Activated CD4-positive, CD25-positive, alpha-beta regulatory T cell treated with anti-CD3 and anti-CD28 coated beads, Interleukin-2, amount 50 U/mL, for 72 hours (primary cell): ENCODE results near the gene DSCAML1.
"Not testable (repeated sequence)": the region's sequence is repeated elsewhere in the genome, so short reads cannot be mapped to it uniquely, and the experiment has no call there.

Experiments
- DNase-seq: peaks from one replicate; pipeline ENCODE4 v3.0.0; 2021

DSCAML1 gene

DNA sequence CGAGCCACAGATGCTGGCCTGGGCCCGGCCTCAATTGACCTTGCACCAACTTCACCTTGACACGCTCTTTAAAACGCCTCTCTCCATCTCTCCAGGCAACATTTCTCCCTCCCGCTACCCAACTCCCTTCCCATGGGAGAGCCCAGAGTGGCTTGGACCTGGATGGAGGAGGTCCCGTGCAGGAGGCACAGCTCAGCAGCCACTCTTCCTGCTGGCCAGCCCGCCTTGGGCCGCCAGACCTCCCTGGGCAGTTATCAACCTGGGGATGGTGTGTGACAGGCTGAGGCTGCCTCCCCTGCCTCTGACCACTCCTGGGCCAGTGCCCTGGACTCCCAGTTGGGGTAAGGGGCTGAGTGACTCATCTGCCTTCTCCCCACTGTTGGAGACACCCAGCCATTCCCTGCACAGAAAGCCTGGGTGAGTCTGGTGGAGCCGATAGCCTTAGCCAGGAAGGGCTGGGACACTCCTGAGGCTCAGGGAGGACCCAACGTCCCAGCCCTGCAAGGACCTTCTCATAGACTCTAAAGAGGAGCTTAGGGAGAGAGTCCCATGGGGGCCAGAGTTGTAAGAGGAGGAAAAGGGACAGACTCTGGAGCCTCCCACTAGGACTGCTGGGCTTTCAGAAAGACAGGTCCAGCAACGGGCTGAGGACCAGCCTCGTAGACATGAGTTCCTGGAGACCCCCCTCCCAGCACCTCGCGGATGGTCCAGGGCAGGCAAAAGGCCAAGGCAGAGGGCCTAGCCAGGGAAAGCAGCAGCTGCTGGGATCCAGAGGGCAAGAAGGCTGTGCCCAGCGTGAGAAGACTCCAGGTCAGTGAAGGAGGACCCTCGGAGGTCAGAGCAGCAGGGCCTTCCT is 337.7 kb downstream of the DSCAML1 start:
- DNase-seq = no peak

- peak; percentile 29 for DNase-seq
Observed at GRCh38 chr11:117458275-117459122, 338.5 kb downstream of the DSCAML1 start.

GRCh38 chr11:117457835-117458234 is 339.2 kb downstream of the DSCAML1 start:
- DNase-seq = no peak

DNA sequence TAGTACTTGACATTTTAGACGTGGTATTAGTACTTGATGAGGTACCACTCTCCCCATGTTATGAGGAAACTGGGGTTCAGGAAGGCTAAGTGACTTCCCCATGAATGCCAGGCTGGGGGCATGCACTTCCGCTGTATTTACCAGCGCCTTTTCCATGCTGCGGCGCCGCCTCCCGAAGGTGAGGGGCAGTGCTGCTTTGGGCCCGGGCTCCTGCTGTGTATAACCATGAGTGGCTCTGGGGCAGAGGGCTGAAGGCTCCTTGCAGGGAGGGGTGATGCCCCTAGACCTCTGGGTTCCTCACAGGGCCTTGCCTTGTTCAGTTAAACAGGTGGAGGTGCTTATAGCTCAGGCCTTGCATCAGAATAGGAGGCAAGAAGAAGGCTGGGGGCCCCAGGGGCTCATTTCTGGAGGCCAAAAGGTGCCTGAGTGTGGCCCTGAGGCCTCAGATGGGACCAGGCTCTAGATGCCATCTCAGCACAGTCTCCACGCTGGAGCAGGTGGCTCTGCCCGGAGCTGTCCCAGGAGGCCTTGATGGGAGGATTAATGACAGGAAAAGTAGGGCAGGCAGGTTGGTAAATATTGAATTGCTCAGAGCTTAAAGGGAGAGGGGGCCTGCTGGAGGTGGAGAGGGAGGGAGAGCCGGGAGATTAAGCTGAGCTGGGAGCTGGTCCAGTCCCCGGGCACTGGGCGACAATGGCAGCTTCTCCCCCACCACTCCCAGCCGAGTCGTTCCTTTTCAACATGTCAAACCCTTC is 339.8 kb downstream of the DSCAML1 start:
- no peak for DNase-seq

DNA sequence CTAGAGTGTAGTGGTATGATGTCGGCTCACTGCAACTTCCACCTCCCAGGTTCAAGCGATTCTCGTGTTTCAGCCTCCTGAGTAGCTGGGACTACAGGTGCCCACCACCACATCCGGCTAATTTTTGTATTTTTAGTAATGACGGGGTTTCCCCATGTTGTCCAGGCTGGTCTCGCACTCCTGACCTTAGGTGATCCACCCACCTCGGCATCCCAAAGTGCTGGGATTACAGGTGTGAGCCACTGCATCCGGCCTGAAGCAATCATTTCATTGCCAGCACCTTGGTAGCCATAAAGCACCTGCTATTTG is 340.3 kb downstream of the DSCAML1 start:
- DNase-seq = not testable (repeated sequence)

DNA sequence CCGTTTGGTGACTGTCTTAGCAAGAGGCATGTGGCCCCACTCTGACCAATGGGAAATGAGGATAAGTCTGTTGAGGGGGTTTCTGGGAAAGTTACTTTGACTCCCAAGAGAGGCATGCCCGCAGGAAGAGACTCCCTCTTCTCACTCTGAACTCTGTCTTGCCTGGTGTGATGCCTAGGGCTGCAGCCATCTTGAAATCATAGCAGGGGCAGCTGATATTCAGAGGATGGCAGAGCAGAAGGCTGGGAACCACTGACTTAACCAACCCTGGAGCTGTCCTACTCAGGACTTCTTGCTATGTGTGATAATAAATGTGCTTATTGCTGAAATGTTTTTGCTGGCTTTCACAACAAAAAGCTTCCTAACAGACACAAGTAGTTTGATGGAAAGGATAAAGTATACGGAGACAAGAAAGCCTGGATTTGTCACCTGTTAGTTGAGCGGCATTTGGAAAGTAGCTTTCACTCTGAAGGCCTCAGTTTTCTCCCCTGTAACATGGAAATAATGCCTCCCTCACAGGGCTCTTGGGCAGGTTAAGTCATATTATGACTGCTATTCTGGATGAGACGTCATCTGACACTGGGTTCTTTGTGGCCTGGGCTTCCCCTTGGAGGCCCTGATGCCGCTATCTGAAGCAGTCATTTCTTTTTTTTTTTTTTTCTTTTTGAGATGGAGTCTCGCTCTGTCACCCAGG is 340.8 kb downstream of the DSCAML1 start:
- no peak for DNase-seq

- DNase-seq = no peak
Observed at GRCh38 chr11:117454564-117454917, 342.5 kb downstream of the DSCAML1 start.

GRCh38 chr11:117453886-117454563 is 343.0 kb downstream of the DSCAML1 start:
- DNase-seq = no peak

- DNase-seq = no peak
Observed at GRCh38 chr11:117449111-117449693, 347.8 kb downstream of the DSCAML1 start.

GRCh38 chr11:117444711-117445658 is 352.0 kb downstream of the DSCAML1 start:
- no peak for DNase-seq

- DNase-seq = no peak
Observed at GRCh38 chr11:117444256-117444655, 352.8 kb downstream of the DSCAML1 start.

DNA sequence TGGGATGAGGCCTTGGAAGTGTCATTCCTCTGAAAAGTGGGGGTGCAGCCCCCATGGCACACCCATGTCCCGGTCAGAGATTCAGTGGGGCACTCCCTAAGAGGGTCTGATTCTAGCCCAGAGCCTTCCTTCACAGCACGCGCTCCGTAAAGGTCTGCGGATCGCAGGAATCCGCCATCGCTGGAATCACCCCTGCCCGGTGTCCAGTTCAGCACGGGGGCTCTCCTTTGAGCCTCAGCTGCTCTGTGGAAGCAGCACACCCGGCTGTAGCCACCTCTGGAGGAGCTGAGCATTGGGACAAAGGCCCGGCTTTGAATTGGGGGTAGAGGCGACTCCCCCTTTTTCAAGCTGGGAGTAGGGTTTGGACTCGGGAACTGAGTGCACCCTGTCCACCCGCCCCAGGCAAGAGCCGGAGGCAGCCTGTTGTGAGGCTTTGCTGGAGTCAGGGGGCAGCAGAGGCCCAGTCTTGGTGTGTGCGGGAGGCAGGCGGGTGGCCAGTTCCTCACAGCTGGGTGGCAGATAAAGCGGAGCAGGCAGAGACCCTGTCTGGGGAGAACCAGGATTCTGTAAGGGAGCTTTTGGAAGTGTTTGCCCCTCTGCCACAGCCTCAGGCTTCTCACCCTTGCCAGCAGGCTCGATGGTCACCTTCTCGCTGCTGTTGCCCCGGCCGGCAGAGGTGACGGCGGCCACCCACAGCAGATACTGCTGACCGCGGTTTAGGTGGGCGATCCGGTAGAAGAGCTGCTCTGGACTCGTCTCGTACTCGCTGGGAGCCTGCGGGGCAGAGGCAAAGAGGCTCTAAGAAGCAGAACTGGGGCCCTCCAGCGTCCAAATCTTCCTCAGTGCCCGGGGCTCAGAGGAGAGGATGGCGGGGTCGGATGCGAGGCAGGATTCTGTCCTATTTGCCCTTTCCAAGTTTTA is 353.5 kb downstream of the DSCAML1 start:
- DNase-seq = no peak

GRCh38 chr11:117442869-117443239 is 354.2 kb downstream of the DSCAML1 start:
- DNase-seq = no peak

GRCh38 chr11:117442049-117442868 is 354.8 kb downstream of the DSCAML1 start:
- no peak for DNase-seq

- no peak for DNase-seq
Observed at GRCh38 chr11:117441146-117441975, 355.7 kb downstream of the DSCAML1 start.

GRCh38 chr11:117440258-117440657 is 356.8 kb downstream of the DSCAML1 start:
- no peak for DNase-seq

DNA sequence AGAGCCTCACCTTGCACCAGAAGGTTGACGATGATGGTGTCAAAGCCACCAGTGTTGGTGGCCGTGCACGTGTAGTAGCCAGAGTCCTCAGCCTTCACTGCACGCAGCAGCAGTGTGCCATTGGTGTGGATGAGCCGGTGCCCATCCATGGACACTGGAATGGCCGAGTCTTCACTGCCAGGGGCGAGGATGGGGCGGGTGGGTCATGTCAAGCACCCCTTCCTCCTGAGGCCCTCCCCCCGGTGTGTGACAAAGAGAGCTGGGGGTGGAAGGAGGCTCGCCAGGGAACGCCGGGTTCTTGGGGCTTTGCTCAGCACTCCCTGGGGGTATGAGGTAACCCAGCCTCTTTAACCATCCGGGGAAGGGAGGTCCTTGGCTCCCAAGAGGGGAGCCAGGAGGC is 357.8 kb downstream of the DSCAML1 start:
- DNase-seq = no peak
